Heart left ventricle (tissue), 16 donors: Measurements from ENCODE around the gene KLK7. TPM values are rescaled to one million over a fixed set of nuclear protein-coding genes. Genes with fewer than 3 reads are reported as not detected.
"Not testable (repeated sequence)": the region's sequence is repeated elsewhere in the genome, so short reads cannot be mapped to it uniquely, and the experiment has no call there.

Experiments used
- ATAC-seq, 4 donors: fragments of 200-7000 bp; cut with Tn5 transposase; one replicate each; pipeline ENCODE4 v1.9.1; 2020 to 2022; ENCODE audit warnings: moderate library complexity in 4 of 4, mild to moderate bottlenecking in 3 of 4, moderate number of reproducible peaks in 1 of 4
- DNase-seq, 5 donors: peaks; one replicate each; pipeline ENCODE4 v3.0.0-alpha.2; 2020
- H3K27ac ChIP-seq, 12 donors: fragments of 200-600 bp; sonication (generic) in 4 of 12; one replicate each; pipeline versions ENCODE4 v1.5.0 to v1.8.0; 2016 to 2022; ENCODE audit warnings: mild to moderate bottlenecking in 2 of 12
- H3K27me3 ChIP-seq, 9 donors: fragments of 200-600 bp; sonication (generic) in 2 of 9; one replicate each; pipeline versions ENCODE4 v1.5.1 to v1.8.0; 2016 to 2022; ENCODE audit warnings: mild to moderate bottlenecking in 3 of 9
- H3K36me3 ChIP-seq, 9 donors: fragments of 200-600 bp; sonication (generic) in 2 of 9; one replicate each; pipeline versions ENCODE4 v1.5.0 to v1.8.0; 2018 to 2022; ENCODE audit warnings: mild to moderate bottlenecking in 2 of 9
- H3K4me1 ChIP-seq, 12 donors: fragments of 200-600 bp; sonication (generic) in 4 of 12; one replicate each; pipeline versions ENCODE4 v1.5.0 to v1.8.0; 2016 to 2022; ENCODE audit warnings: mild to moderate bottlenecking in 3 of 12
- H3K4me3 ChIP-seq, 12 donors: fragments of 200-600 bp; sonication (generic) in 4 of 12; one replicate each; pipeline versions ENCODE4 v1.5.0 to v1.8.0; 2017 to 2022; ENCODE audit warnings: mild to moderate bottlenecking in 9 of 12, moderate library complexity in 4 of 12
- H3K9me3 ChIP-seq, 12 donors: fragments of 200-600 bp; sonication (generic) in 4 of 12; one replicate each; pipeline versions ENCODE4 v1.5.0 to v1.8.0; 2016 to 2022; ENCODE audit warnings: mild to moderate bottlenecking in 1 of 12
- POLR2A ChIP-seq, 2 donors: fragments of 450-650 bp; IDR thresholded peaks; one replicate each; pipeline ENCODE4 v1.6.1; 2017; ENCODE audit warnings: antibody characterized with exemption in 2 of 2, mild to moderate bottlenecking in 2 of 2, moderate library complexity in 2 of 2
- WGBS, 4 donors: extraction: QIAGEN DNeasy Blood & Tissue Kit in 2 of 4; methylation state at CpG; one replicate each; pipeline versions ENCODE4 v1.1.5 to v1.1.7; 2013 to 2018; 5-methylcytosine and 5-hydroxymethylcytosine counted together
- intact Hi-C, 10 donors: fragments of 100-400 bp; cut with DNase I; formaldehyde crosslinking; loops; one replicate each; pipeline versions ENCODE4 v1.11.1 to v1.14.2; 2022
- polyA plus RNA-seq, 2 donors: library from polyadenylated mRNA; stranded (reverse); fragments of 200-250 nt; gene quantifications; one replicate each; pipeline ENCODE4 v1.2.3, GENCODE V29; 2013
- total RNA-seq, 9 donors: library from RNA; depleted of rRNA in 2 of 9; stranded (reverse); fragments of >200 nt in 2 of 9; fragmentation: NEBNext Ultra II Directional in 3 of 9; extraction: Animal tissue kit (Norgen Biotek cat#: 25700) in 3 of 9; gene quantifications; one replicate each; pipeline versions ENCODE4 v1.1.0 to v1.2.4, GENCODE V29; 2016 to 2023
- TF ChIP-seq, protein P1 (sequence below), 12 donors: fragments of 200-600 bp; sonication (generic) in 4 of 12; IDR thresholded peaks; one replicate each; pipeline versions ENCODE4 v1.5.0 to v1.8.0; 2018 to 2022; ENCODE audit warnings: antibody characterized with exemption in 12 of 12, mild to moderate bottlenecking in 5 of 12
- donor health status: ischemic (EF 13 %, LVEDD 7.1; RV severe dilation, severe dysfunction).
- donor health status: healthy with polysubstance abuse.
- donor health status: DM: no; HTN: yes; CAD: no.
- donor health status: DM: no; HTN: no; CAD: no.
- donor health status: ischemic (EF 25% LVEDD 6.9; RV normal size, moderate dysfunction).
- donor health status: ischemic (EF 25% LVEDD 5.7; RV mildly dilated, moderate dysfunction).
- donor health status: healthy.
- donor health status: DM: yes; HTN: yes; CAD: no.
- donor health status: ischemic (EF 35%, LVEDD 5.7; RV mildly dilated, moderate dysfunction).
- donor health status: nonischemic (EF 11% LVEDD 7.7; RV severe dilation, severe dysfunction).
- donor health status: DM: yes; HTN: yes; CAD: no.
- donor health status: PGD.
- donor health status: ischemic (EF 29% LVEDD 5.4; RV normal size, mild dysfunction).
- donor health status: nonischemic (EF 23%, LVEDD 6.1; RV moderate dilation, normal function).

KLK7 gene
- total and polyA plus RNA-seq, 11 donors = 4.1 TPM; not detected in 10

DNA sequence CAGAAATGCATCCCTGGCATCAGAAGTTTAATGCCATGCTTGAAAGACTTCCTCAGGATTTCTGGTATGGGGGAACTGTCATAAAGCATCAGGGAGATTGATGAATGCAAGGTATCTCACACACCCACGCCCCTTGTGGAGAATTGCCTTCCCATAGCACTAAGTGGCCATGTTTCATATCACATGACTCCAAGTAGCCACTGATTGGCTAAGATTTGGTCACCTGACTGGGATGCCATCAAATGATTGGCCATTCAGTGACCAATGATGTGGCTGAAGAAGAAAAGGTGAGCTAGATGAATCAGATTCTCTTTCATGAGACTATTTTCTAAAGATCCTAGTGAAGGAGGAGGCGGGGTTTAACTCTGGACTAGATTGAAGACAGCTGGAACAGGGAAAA lies 10.4 kb upstream of the KLK7 start:
- intact Hi-C loops = no loop called here
- WGBS, 4 donors = 68 to 82% (median 76%) methylated on average over 2 of the region's 2 CpGs
- Histone ChIP-seq H3K27me3 (peaks cover 0 to 25% (median 9%) of the 10 kb centered on the region in 9 donors), H3K4me1 (no peaks in the 10 kb centered on the region), H3K27ac (no peak overlapping the region), H3K36me3 (no peaks in the 10 kb centered on the region), H3K4me3 (no peak overlapping the region), H3K9me3 (no peaks in the 10 kb centered on the region)
- TF ChIP-seq POLR2A (IDR thresholded peaks at IDR 0.05) = no peak
- TF ChIP-seq, protein P1, sequence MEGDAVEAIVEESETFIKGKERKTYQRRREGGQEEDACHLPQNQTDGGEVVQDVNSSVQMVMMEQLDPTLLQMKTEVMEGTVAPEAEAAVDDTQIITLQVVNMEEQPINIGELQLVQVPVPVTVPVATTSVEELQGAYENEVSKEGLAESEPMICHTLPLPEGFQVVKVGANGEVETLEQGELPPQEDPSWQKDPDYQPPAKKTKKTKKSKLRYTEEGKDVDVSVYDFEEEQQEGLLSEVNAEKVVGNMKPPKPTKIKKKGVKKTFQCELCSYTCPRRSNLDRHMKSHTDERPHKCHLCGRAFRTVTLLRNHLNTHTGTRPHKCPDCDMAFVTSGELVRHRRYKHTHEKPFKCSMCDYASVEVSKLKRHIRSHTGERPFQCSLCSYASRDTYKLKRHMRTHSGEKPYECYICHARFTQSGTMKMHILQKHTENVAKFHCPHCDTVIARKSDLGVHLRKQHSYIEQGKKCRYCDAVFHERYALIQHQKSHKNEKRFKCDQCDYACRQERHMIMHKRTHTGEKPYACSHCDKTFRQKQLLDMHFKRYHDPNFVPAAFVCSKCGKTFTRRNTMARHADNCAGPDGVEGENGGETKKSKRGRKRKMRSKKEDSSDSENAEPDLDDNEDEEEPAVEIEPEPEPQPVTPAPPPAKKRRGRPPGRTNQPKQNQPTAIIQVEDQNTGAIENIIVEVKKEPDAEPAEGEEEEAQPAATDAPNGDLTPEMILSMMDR (IDR thresholded peaks at IDR 0.05) = no peak
- no peak for DNase-seq
- ATAC-seq = no peak

DNA sequence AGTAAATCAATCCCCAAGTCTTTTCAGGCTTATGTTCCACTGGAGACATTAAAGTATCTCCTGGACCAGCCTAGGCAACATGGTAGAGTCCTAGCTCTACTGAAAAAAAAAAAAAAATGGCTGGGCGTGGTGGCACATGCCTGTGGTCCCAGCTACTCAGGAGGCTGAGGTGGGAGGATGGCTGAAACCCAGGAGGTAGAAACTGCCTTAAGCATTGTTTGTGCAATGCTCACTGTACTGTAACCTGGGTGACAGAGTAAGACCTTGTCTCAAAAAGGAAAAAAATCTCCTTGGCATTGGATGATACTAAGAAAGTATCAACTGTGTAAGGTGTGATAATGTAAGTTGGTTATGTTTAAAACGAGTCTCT lies 8.9 kb upstream of the KLK7 start:
- intact Hi-C loops = no loop called here

DNA sequence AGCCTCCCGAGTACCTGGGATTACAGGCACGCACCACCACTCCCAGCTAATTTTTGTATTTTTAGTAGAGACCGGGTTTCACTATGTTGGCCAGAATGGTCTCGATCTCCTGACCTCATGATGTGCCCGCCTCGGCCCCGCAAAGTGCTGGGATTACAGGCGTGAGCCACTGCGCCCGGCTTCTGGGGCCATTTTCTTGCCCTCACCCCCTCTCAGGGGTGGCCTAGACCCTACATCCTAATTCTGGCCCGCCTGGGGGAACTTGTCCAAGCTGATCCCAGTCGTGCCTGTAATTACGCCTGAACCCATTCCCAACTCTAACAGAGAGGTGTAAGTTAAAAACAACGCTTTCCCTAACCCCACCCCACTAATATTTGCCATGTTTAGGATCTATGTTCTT lies 699 bp upstream of the KLK7 start:
- H3K36me3 ChIP-seq, DNase-seq, H3K27ac ChIP-seq, intact Hi-C loops, H3K4me3 ChIP-seq, H3K4me1 ChIP-seq, H3K9me3 ChIP-seq, ATAC-seq: not testable (repeated sequence)
- peaks cover 0 to 29% (median 11%) of the 10 kb centered on the region in 9 donors for H3K27me3 ChIP-seq
- WGBS, 4 donors = 82 to 88% (median 84%) methylated on average over 14 of the region's 14 CpGs

More for the DNA sequence above, 8.9 kb upstream of the KLK7 start:
- no peak overlapping the region for H3K27ac ChIP-seq
- no peak for ATAC-seq
- H3K4me3 ChIP-seq = no peak overlapping the region
- no peaks in the 10 kb centered on the region for H3K9me3 ChIP-seq
- DNase-seq = no peak
- 57 to 66% (median 59%) methylated on average over 2 of the region's 2 CpGs for WGBS, 4 donors
- TF ChIP-seq, protein P1 (IDR thresholded peaks at IDR 0.05) = no peak
- TF ChIP-seq POLR2A (IDR thresholded peaks at IDR 0.05) = no peak
- no peaks in the 10 kb centered on the region for H3K36me3 ChIP-seq
- H3K27me3 ChIP-seq = peaks cover 0 to 20% (median 5%) of the 10 kb centered on the region in 9 donors
- H3K4me1 ChIP-seq = no peaks in the 10 kb centered on the region

DNA sequence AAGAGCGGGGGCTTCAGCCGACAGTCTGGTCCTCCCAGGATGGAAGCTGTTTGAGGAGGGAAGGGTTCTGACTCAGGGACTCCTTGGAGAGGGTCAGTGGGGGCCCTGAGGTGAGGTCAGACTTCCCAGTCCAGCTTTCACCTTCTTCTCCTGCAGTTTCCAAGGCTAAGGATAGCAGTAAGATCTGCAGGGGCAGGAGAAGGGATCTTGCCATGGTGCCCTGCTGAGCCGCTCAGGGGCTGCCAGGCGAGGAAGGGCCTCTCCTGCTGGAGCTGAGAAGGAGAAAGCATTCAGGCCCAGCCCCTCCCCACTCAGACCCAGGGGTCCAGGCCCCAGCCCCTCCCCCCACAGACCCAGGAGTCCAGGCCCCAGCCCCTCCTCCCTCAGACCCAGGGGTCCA lies 1.5 kb downstream of the KLK7 start:
- Histone ChIP-seq H3K27ac (no peak overlapping the region), H3K9me3 (peaks cover 0 to 2% (median 0%) of the 10 kb centered on the region in 12 donors), H3K27me3 (peaks cover 0 to 33% (median 5%) of the 10 kb centered on the region in 9 donors), H3K4me3 (no peak overlapping the region), H3K36me3 (no peaks in the 10 kb centered on the region), H3K4me1 (no peaks in the 10 kb centered on the region)
- ATAC-seq (no peak), DNase-seq (no peak)
- 59 to 75% (median 71%) methylated on average over 4 of the region's 4 CpGs for WGBS, 4 donors
- no peak for TF ChIP-seq POLR2A (IDR thresholded peaks at IDR 0.05)
- TF ChIP-seq, protein P1 (IDR thresholded peaks at IDR 0.05) = no peak
- intact Hi-C loops = no loop called here

DNA sequence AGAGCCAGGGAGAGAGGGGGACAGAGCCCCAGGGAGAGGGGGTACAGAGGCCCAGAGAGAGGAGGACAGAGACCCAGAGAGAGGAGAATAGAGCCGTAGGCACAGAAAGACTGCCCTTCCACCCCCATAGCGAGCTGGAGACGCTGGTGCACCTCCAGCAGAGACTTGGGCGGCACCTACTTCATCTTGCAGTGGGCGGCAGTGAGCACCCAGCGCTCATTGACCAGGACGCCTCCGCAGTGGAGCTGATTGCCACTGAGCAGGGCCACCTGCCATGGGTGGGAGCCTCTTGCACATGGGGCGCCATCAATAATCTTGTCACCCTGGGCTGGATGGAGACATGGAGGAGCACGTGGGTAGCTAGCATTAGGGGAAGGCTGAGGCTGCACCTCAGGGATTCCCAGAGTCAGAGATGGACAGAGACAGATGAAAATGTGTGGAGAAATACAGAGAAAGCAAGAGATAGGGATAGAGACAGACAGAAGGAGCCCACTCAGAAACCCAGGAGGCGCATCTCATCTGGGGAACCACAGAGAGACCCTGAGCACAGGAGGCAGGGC lies 2.0 kb downstream of the KLK7 start:
- no peak for TF ChIP-seq POLR2A (IDR thresholded peaks at IDR 0.05)
- TF ChIP-seq, protein P1 (IDR thresholded peaks at IDR 0.05) = no peak
- DNase-seq (no peak), ATAC-seq (no peak)
- Histone ChIP-seq H3K27me3 (peaks cover 0 to 35% (median 5%) of the 10 kb centered on the region in 9 donors), H3K4me1 (no peaks in the 10 kb centered on the region), H3K36me3 (no peaks in the 10 kb centered on the region), H3K4me3 (no peak overlapping the region), H3K9me3 (peaks cover 0 to 2% (median 0%) of the 10 kb centered on the region in 12 donors), H3K27ac (no peak overlapping the region)
- WGBS, 4 donors = 56 to 64% (median 59%) methylated on average over 11 of the region's 11 CpGs
- intact Hi-C loops = no loop called here
